GM19238 (cell line): Measurements from ENCODE around the gene FAM50B.

Source experiments
- DNase-seq: peaks from one replicate; pipeline ENCODE4 v3.0.0; 2011; ENCODE audit warnings: low spot score; ENCODE audit not compliant: insufficient read length

Gene FAM50B

DNA sequence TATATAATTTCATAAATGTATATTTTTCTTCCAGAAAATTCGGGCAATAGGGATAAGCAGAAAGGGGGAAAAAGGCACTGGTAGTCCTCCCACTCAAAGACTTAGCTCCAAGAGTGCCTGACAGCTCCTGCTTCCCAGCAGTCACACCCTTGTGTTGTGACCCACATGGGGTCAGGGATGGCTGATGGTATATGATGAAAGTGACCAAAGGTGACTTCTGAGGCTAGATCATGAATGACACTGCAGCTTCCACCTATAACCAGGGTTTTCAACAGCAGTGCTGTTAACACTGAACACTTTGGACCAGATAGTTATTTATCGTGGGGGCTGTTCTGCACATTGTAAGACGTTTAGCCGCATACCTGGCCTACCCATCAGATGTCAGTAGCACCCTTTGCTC, 22.3 kb downstream of the FAM50B start:
- no peak for DNase-seq

DNA sequence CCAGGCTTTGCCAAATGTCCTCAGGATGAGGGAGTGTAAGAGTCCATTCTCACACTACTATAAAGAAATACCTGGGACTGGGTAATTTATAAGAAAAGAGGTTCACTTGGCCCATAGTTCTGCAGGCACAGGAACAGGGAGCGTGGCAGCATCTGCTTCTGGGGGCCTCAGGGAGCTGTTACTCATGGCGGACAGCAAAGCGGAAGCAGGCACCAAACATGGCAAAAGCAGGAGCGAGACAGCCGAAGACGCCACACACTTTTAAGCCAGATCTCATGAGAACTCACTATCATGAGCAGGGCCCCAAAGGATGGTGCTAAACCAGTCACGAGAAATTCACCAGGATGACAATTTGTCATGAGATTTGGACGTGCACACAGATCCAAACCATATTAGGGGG, 22.8 kb downstream of the FAM50B start:
- DNase-seq: no peak

DNA sequence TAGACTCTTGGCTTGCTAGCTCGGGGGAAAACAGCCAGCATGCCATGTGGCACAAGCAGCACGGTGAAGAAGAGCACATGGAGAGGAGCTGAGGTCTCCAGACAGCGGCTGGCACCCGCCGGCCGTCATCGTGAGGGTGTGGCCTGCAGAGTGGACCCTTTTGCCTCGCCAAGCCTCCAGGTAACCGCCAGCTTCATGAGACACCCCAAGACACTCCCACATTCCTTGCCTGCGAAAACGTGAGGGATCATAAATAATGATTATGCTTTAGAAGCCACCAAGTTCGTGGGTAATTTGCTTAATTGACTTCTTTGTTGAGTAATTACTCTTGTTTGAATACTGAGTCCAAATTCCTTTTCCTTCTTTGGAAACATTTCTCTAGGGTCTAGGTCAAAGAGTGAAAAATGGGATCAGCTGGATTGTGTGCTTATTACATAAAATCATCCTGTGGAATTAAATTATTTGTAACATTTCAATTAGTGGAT, 23.2 kb downstream of the FAM50B start:
- no peak for DNase-seq

DNA sequence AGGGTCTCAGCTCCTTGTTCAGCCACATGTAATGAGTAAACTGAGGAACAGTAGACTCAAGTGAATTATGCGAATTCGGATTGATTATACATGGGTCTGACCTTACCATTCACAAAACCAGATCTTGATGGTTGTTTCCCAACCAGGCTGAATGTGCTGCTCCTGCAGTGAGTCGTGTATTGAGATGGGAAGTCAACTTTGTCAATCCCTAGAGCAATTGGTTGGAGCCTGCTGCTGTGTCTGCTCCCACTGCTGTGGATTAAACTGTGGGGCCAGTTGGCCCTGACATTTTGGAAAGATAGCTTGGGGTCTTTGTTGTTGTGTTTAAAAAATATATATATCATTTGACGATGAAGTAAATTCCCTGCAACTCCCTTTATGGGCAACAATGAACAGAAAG, 23.9 kb downstream of the FAM50B start:
- no peak for DNase-seq

DNA sequence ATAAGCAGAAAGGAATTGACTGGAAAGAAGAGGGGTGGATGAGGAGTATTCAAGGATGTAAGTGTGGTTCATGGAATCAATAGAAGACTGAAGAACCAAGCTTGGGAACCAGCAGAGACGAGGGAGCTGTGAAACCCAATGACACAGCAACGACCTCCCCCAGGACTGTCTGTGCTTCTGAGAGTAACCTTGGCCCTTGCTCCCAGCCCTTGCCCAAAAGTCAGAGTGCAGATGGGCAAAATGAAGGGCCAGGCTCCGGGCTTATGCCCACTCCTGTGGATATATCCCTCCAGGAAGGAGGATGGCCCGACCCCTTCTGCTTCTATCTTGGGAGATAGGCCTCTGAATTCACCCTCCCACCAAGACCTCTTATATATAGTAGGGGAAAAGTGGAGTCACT, 24.9 kb downstream of the FAM50B start:
- DNase-seq: no peak

DNA sequence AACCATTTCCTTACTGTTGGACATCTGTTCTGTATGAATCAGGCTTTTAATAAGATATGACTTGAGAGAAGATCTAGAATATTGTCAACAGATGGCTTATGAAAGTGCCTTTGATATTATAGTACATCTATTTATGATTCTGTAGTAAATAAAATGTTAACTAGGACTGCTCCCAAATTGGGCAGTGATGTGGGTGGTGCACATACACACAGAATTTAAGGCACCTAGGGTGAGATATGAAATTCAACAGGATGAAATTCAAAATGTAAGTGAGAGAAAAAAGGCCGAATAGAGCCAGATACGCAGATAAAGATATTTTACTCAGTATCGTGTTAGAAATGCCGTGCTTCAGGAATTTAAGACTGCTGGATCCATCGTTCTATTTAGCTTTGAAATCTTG, 26.3 kb downstream of the FAM50B start:
- DNase-seq: no peak

DNA sequence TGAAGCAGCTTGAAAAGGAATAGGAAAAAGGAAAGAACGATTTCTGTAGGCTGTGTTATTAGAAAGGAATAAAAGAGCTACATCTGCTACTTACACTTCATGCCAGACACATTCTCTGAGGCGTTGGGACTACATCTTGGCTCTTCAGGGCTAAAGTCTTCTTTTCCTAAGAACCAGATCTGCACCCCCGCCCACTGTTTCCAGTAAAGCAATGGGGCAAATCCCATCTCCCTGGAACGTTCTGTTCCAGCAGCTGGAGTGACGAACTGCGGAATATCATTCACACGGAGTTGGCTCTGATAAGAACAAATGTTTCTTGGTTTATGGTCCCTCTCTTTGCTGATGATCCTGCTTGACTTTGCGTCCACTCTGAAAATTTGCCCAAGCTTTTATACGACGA, 26.9 kb downstream of the FAM50B start:
- DNase-seq: no peak

DNA sequence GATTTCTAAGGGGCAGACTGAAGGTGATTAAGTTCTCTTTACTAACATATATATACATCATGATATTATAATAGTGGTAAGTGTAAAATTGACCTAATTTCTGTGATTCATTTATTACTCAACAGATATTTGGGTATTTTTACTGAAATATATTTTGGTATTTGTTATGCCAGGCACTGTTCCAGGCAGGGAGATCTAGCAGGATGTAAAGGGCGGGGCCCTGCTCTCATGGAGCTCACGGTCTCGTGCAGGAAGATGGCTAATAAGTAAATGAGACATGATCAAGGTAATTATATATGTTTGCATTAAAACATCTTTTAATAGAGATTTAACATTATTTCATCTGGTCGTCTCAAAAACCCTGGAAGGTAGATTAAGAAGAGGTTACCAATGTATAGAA, 27.7 kb downstream of the FAM50B start:
- no peak for DNase-seq

DNA sequence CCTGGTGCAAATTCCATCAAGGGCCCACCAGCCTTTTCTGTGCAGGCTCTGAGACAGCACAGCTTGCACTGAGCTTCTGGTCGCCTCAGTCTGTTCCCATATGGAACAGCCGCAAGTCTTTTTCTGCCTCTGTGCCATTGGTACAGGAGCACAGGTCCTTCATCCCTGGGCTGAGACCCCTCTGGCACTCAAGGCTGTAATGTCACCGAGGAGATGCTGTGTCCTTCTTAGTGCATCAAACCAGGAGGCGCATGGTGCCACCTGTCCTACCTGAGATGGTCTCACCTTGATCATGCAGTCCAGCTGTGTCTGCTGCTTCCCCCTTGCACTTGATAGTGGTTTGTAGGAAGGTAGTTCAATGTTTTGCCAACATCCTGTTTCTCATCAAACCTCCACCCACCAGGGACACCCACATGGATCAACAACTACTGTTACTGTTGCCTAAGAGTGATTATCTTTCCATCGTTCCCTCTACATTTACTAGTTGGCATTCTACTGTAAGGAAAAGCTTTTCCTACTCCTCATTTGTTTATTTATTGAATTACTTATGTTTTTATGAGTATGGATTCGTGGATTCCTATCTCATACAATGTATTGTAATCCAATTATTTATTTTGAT, 29.0 kb downstream of the FAM50B start:
- DNase-seq: no peak

DNA sequence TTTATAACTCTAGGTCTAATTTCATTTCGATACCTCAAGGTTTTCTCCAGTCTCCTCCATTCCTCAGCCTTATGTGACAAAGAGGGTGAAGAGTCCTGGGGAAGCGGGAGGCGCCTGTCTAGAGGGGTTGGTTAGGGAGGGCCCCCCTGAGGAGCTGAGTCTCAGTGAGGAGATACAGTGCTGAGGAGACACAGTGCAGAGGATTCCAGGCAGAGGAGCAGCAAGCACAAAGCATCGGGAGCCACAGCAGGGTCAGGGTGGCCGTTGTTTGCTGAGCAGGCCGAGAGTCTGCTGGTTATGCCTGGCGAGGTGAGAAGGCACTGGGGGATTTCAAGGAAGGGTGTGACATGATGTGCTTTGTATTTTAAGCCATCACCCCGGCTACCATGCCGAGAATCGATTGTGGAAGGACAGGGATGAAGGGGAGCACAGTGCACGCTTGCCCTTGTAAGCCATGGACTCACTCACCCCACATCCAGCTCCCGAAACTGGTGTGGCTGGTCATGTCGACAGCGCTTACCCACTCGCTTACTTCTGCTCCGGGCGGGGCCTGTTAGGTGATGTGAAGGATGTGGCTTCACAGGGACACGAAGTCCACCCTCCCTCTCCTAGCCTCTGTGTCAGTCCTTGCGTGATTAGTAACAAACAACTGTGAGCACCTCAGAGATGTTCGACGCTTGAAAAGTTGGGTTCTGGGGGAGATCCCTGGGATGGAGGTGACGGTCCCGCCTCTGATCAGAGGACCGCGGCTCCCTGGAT, 30.2 kb downstream of the FAM50B start:
- DNase-seq: no peak

DNA sequence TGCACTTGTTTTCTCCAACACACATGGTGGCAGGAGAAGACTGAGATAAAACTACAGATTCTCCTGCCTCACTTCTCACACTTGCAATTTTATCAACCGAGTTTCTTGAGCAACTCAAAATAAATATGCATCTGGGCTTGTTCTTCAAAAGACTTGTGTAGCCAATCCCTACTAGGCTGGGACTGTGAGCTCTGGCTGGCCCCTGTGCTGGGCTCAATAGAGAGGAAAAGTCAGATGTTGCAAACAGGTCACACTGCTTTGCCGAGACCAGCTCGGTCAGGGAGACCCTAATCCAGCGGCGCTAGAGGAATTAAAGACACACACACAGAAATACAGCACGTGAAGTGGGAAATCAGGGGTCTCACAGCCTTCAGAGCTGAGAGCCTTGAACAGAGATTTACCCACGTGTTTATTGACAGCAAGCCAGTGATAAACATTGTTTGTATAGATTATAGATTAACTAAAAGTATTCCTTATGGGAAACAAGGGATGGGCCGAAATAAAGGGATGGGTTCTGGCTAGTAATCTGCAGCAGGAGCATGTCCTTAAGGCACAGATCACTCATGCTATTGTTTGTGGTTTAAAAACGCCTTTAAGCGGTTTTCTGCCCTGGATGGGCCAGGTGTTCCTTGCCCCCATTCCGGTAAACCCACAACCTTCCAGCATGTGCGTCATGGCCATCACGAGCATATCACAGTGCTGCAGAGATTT, 32.7 kb downstream of the FAM50B start:
- DNase-seq: no peak

DNA sequence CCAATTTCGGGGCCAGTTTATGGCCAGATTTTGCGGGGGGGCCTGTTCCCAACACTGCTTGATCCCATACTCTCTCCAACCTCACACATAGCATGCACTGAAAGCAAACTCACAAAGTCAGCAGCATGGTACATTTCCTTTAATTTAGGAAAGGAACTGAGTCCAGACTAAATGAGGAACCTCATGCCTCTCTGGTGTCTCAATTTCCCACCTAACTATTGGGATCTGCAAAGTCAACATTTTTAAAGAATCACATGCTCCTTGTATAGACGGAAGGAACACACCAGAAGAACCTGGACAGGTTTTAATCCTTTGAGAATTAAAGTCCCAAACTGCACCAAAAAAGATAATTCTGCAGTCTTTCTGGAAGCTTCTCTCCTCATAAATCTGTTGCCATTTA, 33.3 kb downstream of the FAM50B start:
- no peak for DNase-seq

DNA sequence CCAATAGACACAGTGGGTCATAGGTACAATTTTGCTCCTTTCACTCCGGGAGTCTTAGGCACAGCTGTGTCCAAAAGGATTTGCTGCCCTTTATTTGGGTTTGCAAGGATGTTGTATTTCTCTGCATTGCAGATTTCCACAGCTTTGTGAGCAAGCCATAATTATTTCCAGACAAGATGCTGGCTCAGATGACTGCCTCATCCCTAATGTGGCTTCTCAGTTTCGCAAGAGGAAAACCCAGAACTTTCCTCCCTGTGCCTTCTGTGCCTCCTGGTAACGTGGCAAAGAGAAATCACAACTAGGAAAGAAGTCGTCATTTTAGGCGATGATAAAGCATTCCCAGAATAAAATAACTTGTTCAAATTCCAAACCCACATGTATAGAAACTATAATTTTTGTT, 33.7 kb downstream of the FAM50B start:
- DNase-seq: no peak

DNA sequence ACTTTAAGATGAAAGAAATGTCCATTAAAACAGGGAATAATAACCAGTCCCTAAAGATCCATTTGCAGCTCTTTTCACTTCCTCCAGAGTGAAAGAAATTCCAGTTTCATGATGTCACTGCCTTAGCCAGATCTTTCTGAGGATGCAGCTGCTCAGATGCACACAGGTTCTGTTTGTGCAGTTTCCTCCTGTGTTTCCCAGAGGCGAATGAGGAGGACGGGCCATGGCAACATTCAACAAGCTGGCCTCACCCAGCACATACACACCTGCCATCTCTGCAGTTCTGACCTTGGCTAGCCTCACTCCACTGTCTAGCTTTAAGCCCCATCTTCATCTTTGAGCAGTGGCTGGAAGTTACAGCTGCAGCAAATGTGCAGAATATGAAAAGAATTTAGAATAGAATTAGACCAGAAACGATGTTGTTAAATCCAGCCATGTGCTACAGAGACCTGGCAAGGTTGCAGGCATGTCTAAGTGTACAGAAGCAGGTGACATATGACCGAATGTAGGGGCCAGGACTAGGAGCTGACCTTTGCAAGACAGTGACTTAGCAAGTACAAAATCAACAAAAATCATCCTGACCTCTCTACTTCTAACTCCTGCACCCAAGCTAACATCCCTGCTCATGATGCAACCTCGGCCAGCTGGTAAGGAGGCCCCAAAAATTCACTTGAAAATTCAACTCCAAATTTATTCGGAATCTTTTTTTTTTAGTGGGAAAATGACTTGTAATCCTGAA, 35.0 kb downstream of the FAM50B start:
- no peak for DNase-seq

DNA sequence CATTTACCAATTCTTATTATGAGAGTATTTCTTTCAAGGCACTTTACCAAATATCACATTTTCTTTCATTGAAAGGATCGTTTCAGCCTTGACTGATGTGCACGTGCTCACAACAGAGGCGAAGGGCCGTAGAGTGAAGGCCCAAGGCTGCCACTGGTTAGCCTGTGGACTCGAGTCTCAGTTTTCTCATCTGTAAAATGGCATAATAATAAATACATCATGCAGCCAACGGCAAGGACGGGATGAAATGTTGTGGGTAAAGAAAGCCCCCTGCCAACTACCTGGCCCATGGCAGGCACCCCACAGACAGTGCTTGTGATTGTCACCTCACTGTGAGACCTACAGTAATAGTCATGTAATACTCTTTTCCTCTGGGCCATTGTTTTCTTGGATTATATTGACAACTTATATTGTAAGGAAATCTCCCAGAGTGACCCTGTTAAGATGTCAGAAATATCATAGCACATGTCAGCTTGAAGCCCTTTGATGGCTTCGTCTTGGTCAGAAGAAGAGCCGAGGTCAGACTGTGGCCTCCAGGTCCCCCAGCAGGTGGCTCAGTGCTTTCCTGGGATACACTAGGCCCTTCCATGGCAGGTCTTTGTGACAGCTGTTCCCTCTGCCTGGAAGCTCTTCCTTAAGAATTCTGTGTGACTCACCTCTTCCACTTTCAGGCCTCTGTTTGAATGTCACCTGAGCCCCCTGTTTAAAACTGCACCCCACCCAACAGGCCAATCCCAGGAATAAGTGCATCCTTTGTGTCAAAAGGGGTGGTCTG, 36.3 kb downstream of the FAM50B start:
- no peak for DNase-seq

DNA sequence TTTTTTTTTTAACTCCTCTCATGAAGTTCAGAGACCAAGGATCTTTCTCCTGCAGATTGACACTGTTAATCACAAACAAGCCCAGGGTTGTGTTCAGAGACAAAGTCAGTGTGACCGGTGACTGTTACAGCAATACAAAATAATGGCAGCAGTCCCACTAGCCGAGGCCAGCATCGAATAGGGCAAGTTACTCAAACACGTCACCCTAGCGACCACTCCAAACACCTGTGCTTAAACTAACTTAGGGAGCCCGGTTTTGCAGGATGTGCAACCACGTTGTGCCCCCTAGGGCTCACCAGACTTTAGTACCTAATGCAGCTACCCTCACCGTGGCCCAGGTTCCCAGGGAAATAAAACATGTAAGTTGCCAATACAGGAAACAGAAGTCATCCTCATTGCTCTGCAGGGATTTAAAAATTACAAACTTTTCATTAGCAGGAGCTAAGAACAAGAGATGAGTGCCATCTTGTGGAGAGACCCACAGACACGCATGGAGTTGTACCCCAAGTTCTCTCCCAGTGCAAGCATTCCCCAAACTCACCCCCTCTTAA, 38.1 kb downstream of the FAM50B start:
- no peak for DNase-seq

DNA sequence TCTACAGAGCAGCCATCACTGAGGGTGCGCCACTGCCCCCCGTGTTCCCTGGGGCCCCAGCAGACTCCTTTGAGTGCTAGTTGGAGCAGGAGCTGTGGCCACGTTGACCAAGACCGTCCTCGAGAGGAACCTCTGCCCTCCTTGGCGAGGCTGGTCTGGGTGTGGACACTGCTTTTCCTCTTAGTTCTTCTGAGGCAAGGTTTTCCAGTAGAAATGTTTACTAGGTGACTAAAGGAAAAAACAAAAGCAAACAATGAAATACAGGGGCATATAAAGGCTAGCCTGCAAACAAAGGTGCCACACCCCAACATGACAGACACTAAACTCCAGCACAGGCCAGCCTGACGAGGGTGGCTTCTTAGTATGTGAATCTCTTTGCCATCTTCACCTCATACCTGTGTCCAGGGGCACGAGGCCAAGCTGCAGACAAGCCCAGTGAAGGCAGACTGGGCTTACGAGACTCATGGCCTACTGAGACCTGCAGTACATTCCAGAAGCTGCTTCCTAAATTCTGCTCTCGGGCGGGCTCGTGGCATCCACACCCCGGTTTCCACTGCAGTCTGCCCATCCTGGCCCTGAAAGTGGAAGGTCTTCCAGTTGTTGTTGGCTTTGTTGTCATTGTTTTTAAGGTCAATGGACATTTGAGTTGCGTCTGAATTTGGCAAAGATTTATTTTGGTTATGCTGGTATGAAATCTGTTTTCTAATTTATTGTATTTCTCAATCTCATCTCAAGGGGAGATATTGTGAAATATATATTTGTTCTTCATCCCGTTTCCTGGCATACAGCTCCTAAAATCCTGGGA, 39.2 kb downstream of the FAM50B start:
- DNase-seq: no peak

DNA sequence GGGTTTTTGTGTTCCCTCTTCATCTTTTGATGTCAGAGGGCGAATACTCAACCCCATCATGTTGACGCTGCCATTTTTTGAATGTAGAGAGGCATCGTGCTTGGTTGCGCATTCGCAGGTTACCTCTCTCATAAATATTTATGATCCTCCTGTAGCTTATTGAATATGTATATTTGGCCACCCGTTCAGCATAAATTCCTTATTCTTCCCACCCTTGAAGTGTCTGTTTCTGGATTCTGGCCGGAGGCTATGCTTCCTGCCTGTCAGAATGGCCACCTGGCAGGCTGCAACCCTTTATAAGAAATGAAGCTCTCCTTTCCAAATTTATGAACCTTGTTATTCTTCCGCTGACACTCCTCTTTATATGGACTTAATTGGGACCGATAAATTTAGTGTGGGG, 40.9 kb downstream of the FAM50B start:
- no peak for DNase-seq

DNA sequence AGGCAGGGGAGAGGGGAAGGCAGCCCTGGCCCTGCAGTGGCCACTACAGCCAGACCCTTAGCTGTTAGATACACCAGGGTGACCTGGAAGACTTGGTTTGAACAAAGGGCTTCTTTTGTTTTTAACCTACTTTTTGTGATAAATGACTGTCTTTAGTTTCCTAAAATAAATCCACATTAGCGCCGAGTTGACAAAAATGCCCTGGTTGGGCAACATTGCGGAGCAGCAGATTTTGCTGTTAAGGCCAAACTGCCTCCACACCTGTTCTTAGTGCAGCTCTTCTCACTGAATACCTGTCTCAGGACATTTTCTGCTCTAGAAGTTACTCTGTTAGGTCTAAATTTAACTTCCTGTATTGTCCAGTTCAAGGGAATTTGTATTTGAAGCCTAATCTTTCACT, 42.7 kb downstream of the FAM50B start:
- no peak for DNase-seq

DNA sequence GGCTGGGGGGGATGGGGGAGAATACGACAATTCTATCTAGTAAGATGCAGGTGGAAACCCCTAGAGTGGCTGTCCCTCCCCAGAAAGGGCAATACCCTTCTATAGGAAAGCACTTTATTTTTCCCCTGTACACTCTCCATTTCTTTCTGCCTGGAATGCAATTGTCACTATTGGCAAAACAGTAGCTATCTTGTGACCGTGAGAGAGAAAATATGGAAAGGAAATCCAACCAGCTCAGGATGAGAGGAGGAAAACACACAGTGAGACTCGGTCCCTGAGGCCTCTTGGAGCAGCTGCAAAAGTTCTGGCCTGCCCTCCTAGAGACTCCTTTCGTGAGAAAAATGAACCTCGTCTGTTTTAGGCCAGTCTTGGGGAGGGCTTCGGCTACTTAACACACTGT, 43.4 kb downstream of the FAM50B start:
- no peak for DNase-seq
